Measurements from ENCODE around the gene RTBDN. TPM values are rescaled to one million over a fixed set of nuclear protein-coding genes. Genes with fewer than 3 reads are reported as not detected.
A peak's percentile ranks its signal among the peaks of the same experiment; 100 is the strongest.

RTBDN gene
- total RNA-seq, 1 experiment from 2014 or later = 5.6 TPM

- Histone ChIP-seq H4K5ac (ENCODE audit: insufficient read length, low read depth, low read length) (no peak overlapping the region), H3K27ac (ENCODE audit: insufficient read length, low read depth, low read length) (no peak overlapping the region), H3K27me3 (ENCODE audit: insufficient read depth, low read length) (no peaks in the 10 kb centered on the region; the same call in 1 of the 2 replicates), H3K4ac (ENCODE audit: low read depth, low read length) (no peak overlapping the region; the same call in 1 of the 2 replicates), H4K91ac (ENCODE audit: insufficient read length, low read depth, low read length) (no peak overlapping the region), H4K20me1 (ENCODE audit: control insufficient read depth, insufficient read depth, insufficient read length) (no peaks in the 10 kb centered on the region), H3K9me3 (ENCODE audit: control insufficient read depth, low read depth, low read length) (no peaks in the 10 kb centered on the region), H2BK12ac (ENCODE audit: insufficient read length, low read depth, low read length) (no peak overlapping the region), H3K23ac (ENCODE audit: insufficient read length, low read depth, low read length) (no peak overlapping the region), H3T11ph (ENCODE audit: low read length) (no peak overlapping the region), H3K18ac (ENCODE audit: insufficient read length, low read depth, low read length) (peak overlapping the region; percentile 95), H2AK5ac (ENCODE audit: insufficient read length, low read length) (no peak overlapping the region), H2BK120ac (ENCODE audit: low read depth, low read length, poor library complexity, severe bottlenecking) (peak overlapping the region; percentile 55), H2BK15ac (ENCODE audit: low read depth, low read length) (no peak overlapping the region), H3K23me2 (ENCODE audit: insufficient read length, low read depth, low read length, poor library complexity, severe bottlenecking) (peaks cover 37% of the 10 kb centered on the region), H3K9ac (ENCODE audit: extremely low read depth, insufficient read length, low read length) (peak overlapping the region; percentile 28), H3K14ac (ENCODE audit: insufficient read depth, low read length) (peak overlapping the region; percentile 81; the same call in 1 of the 2 replicates), H4K8ac (replicated peaks; ENCODE audit: insufficient read length, low read depth, low read length) (no peak overlapping the region), H3K56ac (ENCODE audit: insufficient read length, low read depth, low read length) (no peak overlapping the region), H3K79me2 (ENCODE audit: insufficient read depth, low read length) (no peaks in the 10 kb centered on the region), H2BK20ac (ENCODE audit: low read depth, low read length, poor library complexity, severe bottlenecking) (no peak overlapping the region), H3K4me1 (ENCODE audit: insufficient read depth, low read length) (peaks cover 2% of the 10 kb centered on the region; the same call in 1 of the 2 replicates), H2BK5ac (ENCODE audit: insufficient read length, low read length) (no peak overlapping the region), H3K79me1 (ENCODE audit: insufficient read depth, low read depth, low read length, poor library complexity, severe bottlenecking) (no peaks in the 10 kb centered on the region), H3K4me2 (ENCODE audit: insufficient read depth, insufficient read length, low read length) (peak overlapping the region; percentile 48), H2AFZ (ENCODE audit: low read length) (no peak overlapping the region)
- Mint-ChIP-seq H3K36me3 (ENCODE audit: insufficient read depth in 1 of 3, low read depth in 3 of 3) (peaks cover 0 to 19% (median 13%) of the 10 kb centered on the region in 3 experiments; a peak in 5 of 7 replicates), H3K4me3 (peak overlapping the region; percentile 85 to 87), H3K27me3 (ENCODE audit: low read depth) (peaks cover 8% of the 10 kb centered on the region), H3K9me3 (no peaks in the 10 kb centered on the region), H3K27ac (peak overlapping the region in 2 of 3 experiments; percentile 78 to 97; a peak in 3 of 7 replicates), H3K4me1 (peaks cover 34 to 35% of the 10 kb centered on the region in 2 experiments)
- no peak for TF ChIP-seq CTCF (conservative IDR thresholded peaks at IDR 0.05)
- WGBS (ENCODE audit: extremely low coverage, insufficient read length, low lambda C conversion rate) = no CpG with 5 or more reads among the region's 81 CpGs
- DNase-seq = peak; percentile 94
These were observed 40.8 kb downstream of the RTBDN start for GRCh38 chr19:12793290-12794195.

Data from H9 (cell line).